HEK293T (cell line): ENCODE results near the gene SIPA1L3.

Experiments
- CTCF ChIA-PET: fragments of 350-600 bp; formaldehyde crosslinking; extraction: SDS; loops from one replicate; lab custom pipeline; 2021; ENCODE audit warnings: antibody characterized with exemption, inconsistent platforms; lab: Yijun Ruan, JAX
- POLR2A ChIA-PET: fragments of 350-600 bp; formaldehyde crosslinking; extraction: SDS; loops from one replicate; lab custom pipeline; 2020; ENCODE audit warnings: antibody characterized with exemption, inconsistent platforms; lab: Yijun Ruan, JAX
- DNase-seq: peaks from one replicate; pipeline ENCODE4 v3.0.0; 2012; ENCODE audit warnings: mixed read lengths; ENCODE audit errors: extremely low spot score
- ARNT ChIP-seq: fragments of 450-650 bp; IDR thresholded peaks from 2 replicates; pipeline ENCODE4 v1.6.1; 2017; ENCODE audit warnings: mild to moderate bottlenecking
- BHLHE40 ChIP-seq: fragments of 450-650 bp; IDR thresholded peaks from 2 replicates; pipeline ENCODE4 v1.6.1; 2016; ENCODE audit warnings: mild to moderate bottlenecking, moderate library complexity, borderline replicate concordance
- CTBP1 ChIP-seq: fragments of 450-650 bp; IDR thresholded peaks from 2 replicates; pipeline ENCODE4 v1.6.1; 2016; ENCODE audit warnings: borderline replicate concordance
- ELF4 ChIP-seq: fragments of 450-650 bp; IDR thresholded peaks from 2 replicates; pipeline ENCODE4 v1.6.1; 2017; ENCODE audit warnings: antibody characterized with exemption
- FOXA1 ChIP-seq: fragments of 450-650 bp; IDR thresholded peaks from 2 replicates; pipeline ENCODE4 v1.6.1; 2016; ENCODE audit warnings: mild to moderate bottlenecking
- FOXK2 ChIP-seq: fragments of 450-650 bp; IDR thresholded peaks from 2 replicates; pipeline ENCODE4 v1.6.1; 2016; ENCODE audit warnings: mild to moderate bottlenecking
- FOXM1 ChIP-seq: fragments of 450-650 bp; IDR thresholded peaks from 2 replicates; pipeline ENCODE4 v1.6.1; 2017; ENCODE audit warnings: mild to moderate bottlenecking, borderline replicate concordance
- HDGF ChIP-seq: fragments of 450-650 bp; IDR thresholded peaks from 2 replicates; pipeline ENCODE4 v1.6.1; 2017; ENCODE audit warnings: antibody characterized with exemption, borderline replicate concordance
- L3MBTL2 ChIP-seq: fragments of 450-650 bp; conservative IDR thresholded peaks from 2 replicates; pipeline ENCODE4 v1.6.1; 2016; ENCODE audit warnings: mild to moderate bottlenecking
- LEF1 ChIP-seq: fragments of 450-650 bp; IDR thresholded peaks from 2 replicates; pipeline ENCODE4 v1.6.1; 2017; ENCODE audit warnings: mild to moderate bottlenecking, borderline replicate concordance
- NFRKB ChIP-seq: fragments of 450-650 bp; IDR thresholded peaks from 2 replicates; pipeline ENCODE4 v1.6.1; 2016; ENCODE audit warnings: mild to moderate bottlenecking, moderate library complexity
- PKNOX1 ChIP-seq: fragments of 450-650 bp; IDR thresholded peaks from 2 replicates; pipeline ENCODE4 v1.6.1; 2016
- SP1 ChIP-seq: fragments of 450-650 bp; IDR thresholded peaks from 2 replicates; pipeline ENCODE4 v1.6.1; 2017
- SUZ12 ChIP-seq: fragments of 450-650 bp; IDR thresholded peaks from 2 replicates; pipeline ENCODE4 v1.6.1; 2016; ENCODE audit warnings: mild to moderate bottlenecking
- TARDBP ChIP-seq: fragments of 450-650 bp; IDR thresholded peaks from 2 replicates; pipeline ENCODE4 v1.6.1; 2016
- ZNF384 ChIP-seq: fragments of 450-650 bp; IDR thresholded peaks from 2 replicates; pipeline ENCODE4 v1.6.1; 2016

Gene SIPA1L3

DNA sequence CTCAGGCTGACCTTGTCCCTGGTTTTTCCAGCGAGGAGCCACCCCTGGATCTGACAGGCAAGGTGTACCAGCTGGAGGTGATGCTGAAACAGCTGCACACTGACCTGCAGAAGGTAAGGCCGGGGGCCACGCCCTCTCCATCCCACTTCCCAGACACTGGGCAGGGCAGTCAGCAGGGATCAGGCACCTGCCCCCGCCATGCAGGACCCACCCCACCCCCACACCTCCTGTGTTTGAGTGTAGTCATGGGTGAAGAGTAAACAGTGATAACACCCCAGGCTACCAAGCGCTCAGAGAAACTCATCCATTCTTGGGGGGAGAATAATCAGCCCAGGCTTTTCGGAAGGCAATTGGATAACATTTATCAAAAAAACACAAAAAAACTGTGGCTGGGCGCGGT lies 297.1 kb downstream of the SIPA1L3 start:
- POLR2A ChIA-PET: no interaction called here

DNA sequence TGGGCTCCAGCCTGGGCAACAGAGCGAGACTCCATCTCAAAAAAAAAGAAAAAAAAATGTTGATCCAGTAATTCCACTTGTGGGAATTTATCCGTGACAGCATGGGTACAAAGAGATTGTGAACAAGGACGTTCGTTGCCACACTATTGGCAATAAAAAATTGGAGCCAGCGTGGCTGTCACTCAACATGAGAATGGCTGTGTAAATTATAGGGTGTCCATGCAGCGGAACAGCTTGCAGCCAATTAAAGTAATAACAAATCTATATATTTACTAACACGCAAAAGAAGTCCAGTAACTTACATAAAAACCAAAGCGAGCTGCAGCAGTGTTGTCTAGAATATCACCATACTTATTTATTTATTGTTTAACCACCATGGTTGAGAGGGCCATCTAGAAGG lies 297.7 kb downstream of the SIPA1L3 start:
- TF ChIP-seq FOXM1 (no peak), SP1 (no peak), ZNF384 (no peak), SUZ12 (no peak), PKNOX1 (peak; percentile 75)
- ChIA-PET POLR2A (no interaction called here), CTCF (no interaction called here)
- DNase-seq: no peak

More for the DNA sequence above, 297.1 kb downstream of the SIPA1L3 start:
- CTCF ChIA-PET: no interaction called here
- TF ChIP-seq SP1 (no peak), CTBP1 (no peak), PKNOX1 (no peak), TARDBP (no peak), FOXM1 (no peak), HDGF (no peak), ZNF384 (no peak), FOXA1 (no peak)
- DNase-seq: no peak

DNA sequence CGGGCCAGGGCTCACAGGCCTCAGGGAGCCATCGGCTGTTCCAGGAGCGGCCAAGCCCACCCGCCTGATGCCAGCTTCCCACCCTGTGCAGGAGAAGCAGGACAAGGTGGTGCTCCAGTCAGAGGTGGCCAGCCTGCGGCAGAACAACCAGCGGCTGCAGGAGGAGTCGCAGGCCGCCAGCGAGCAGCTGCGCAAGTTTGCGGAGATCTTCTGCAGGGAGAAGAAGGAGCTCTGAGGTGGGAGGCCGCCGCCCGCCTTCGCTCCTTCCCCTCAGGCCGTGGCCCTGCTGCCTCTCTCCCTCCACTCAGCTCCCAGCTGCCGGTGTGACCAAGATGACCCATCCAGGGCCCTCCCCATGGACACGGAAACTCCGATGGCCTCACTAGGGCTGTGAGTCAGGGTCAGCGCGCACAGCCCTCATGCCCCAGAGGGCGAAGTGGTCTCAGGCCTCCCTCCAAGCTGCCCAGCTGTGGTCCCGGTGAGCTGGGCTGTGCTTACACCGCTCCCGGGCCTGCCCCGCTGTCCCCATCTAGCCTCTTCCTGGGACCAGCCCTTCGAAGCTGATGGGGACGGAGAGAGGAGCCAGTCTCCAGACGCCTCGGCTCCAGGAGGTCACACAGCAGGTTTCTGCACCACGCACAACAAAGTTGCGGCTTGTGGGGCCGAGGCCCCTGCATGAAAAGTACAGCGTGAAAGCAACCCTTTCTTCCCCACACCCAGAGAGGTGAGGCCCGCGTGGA lies 299.2 kb downstream of the SIPA1L3 start:
- TF ChIP-seq HDGF (no peak), BHLHE40 (no peak), NFRKB (no peak), PKNOX1 (no peak), ZNF384 (no peak), ELF4 (no peak), FOXK2 (no peak), TARDBP (no peak)
- DNase-seq: no peak
- ChIA-PET POLR2A (interaction anchor here (1.2 kb wide), 1 partner anchor 300 kb away, joined by 3 read pairs; no protein-coding TSS in a partner anchor), CTCF (no interaction called here)

GRCh38 chr19:38206928-38207327 lies 299.9 kb downstream of the SIPA1L3 start:
- no peak for DNase-seq
- ChIA-PET POLR2A (interaction anchor here (1.2 kb wide), 1 partner anchor 301 kb away, joined by 3 read pairs; no protein-coding TSS in a partner anchor), CTCF (no interaction called here)
- TF ChIP-seq FOXM1: no peak
- TF ChIP-seq PKNOX1: no peak
- TF ChIP-seq TARDBP: no peak
- no peak for TF ChIP-seq ARNT
- no peak for TF ChIP-seq L3MBTL2
- TF ChIP-seq ZNF384: no peak
- no peak for TF ChIP-seq BHLHE40
- no peak for TF ChIP-seq SP1
- TF ChIP-seq LEF1: no peak
- no peak for TF ChIP-seq HDGF
- no peak for TF ChIP-seq FOXK2

GRCh38 chr19:38207543-38207942 lies 300.5 kb downstream of the SIPA1L3 start:
- POLR2A ChIA-PET: no interaction called here
- no peak for DNase-seq
- TF ChIP-seq BHLHE40 (no peak), FOXA1 (no peak), PKNOX1 (no peak), TARDBP (no peak), SUZ12 (no peak), ELF4 (no peak), FOXK2 (no peak), FOXM1 (no peak), NFRKB (no peak), CTBP1 (no peak), SP1 (no peak), HDGF (no peak), ZNF384 (no peak), LEF1 (no peak), ARNT (no peak), L3MBTL2 (no peak)
- CTCF ChIA-PET: no interaction called here
